BJ (cell line): ENCODE measurements around the gene LHFPL5. TPM values are rescaled to one million over a fixed set of nuclear protein-coding genes. Genes with fewer than 3 reads are reported as not detected.

Experiments used
- CTCF ChIA-PET: fragments of 350-600 bp; formaldehyde crosslinking; extraction: SDS; loops from one replicate; lab custom pipeline; 2021; ENCODE audit warnings: antibody characterized with exemption, inconsistent platforms; lab: Yijun Ruan, JAX
- POLR2A ChIA-PET: fragments of 300-600 bp; sonication (Branson Sonifier 250); formaldehyde crosslinking; extraction: SDS; loops from one replicate; lab custom pipeline; 2021; ENCODE audit warnings: antibody characterized with exemption; lab: Charles Lee
- DNase-seq: peaks from one replicate; pipeline ENCODE4 v3.0.0-alpha.2; 2011; ENCODE audit warnings: low read depth
- H3K27me3 ChIP-seq: 2 replicates; pipeline ENCODE4 v1.6.0; 2011; ENCODE audit warnings: low read length; ENCODE audit not compliant: control insufficient read depth, insufficient read depth
- H3K36me3 ChIP-seq: 2 replicates; pipeline ENCODE4 v1.5.1; 2011; ENCODE audit warnings: low read length; ENCODE audit not compliant: control insufficient read depth, insufficient read depth
- H3K4me3 ChIP-seq: 2 replicates; pipeline ENCODE4 v1.5.1; 2011; ENCODE audit warnings: low read depth, mild to moderate bottlenecking, control low read depth, low read length
- CTCF ChIP-seq: IDR thresholded peaks from 2 replicates; pipeline ENCODE4 v1.5.1; 2011; ENCODE audit warnings: low read depth, mild to moderate bottlenecking, control low read depth, inconsistent platforms, low read length, moderate library complexity; ENCODE audit not compliant: insufficient read depth
- polyA plus RNA-seq: library from polyadenylated mRNA; depleted of rRNA; stranded (reverse); fragments of >200 nt; gene quantifications from 2 replicates; pipeline ENCODE4 v1.2.3, GENCODE V29; 2011

Gene LHFPL5
- polyA plus RNA-seq, 1 experiment, result not detected

DNA sequence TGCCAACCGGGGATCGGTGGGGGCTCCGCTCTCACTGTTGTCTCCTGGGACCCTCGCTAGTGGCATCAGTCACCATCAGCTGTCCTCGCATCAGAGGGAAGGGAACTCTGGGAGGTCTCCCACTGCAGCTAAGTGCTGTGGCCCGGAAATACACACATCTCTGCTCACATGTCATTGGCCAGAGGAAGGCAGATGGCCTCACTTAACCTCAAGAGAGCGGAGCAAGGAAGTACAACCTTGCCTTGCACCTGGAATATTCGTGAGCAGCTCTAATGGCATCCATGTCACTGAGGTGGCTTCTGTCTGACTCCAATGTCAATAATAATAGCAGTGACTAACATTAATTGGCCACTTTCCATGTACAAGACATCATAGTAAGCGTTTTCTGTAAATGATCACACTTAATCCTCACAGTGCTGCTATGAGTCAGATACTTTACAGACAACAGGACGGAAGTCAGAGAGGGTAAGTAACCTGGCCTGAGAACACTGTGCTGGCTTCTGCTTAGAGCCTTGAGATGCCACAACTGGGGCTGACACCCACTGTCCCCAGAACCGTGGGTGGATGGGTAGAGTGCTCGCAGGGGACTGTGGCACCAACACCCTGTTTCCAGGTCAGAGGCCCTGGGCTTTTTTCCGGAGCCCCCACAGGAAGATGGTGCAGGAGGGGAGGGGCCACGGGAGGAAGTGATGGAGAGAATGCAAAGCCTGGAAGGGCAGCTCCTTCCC is 6.0 kb downstream of the LHFPL5 start:
- Histone ChIP-seq H3K27me3 (no peaks in the 10 kb centered on the region), H3K4me3 (no peak overlapping the region), H3K36me3 (no peaks in the 10 kb centered on the region)
- no peak for DNase-seq
- POLR2A ChIA-PET, result no interaction called here
- CTCF ChIA-PET, result interaction anchor here (0.8 kb wide), 1 partner anchor 284 kb away, joined by 4 read pairs; no protein-coding TSS in a partner anchor
- no peak for TF ChIP-seq CTCF

- Histone ChIP-seq H3K36me3 (no peaks in the 10 kb centered on the region), H3K27me3 (no peaks in the 10 kb centered on the region), H3K4me3 (no peak overlapping the region)
- DNase-seq, result no peak
- no peak for TF ChIP-seq CTCF
- CTCF ChIA-PET, result interaction anchor here (0.8 kb wide), 1 partner anchor 284 kb away, joined by 4 read pairs; no protein-coding TSS in a partner anchor
- POLR2A ChIA-PET, result no interaction called here
Measured at GRCh38 chr6:35811699-35811995, 6.5 kb downstream of the LHFPL5 start.

GRCh38 chr6:35817515-35817914 is 12.4 kb downstream of the LHFPL5 start:
- no peaks in the 10 kb centered on the region for H3K36me3 ChIP-seq
- TF ChIP-seq CTCF, result no peak
- no peaks in the 10 kb centered on the region for H3K27me3 ChIP-seq
- H3K4me3 ChIP-seq, result no peak overlapping the region
- POLR2A ChIA-PET, result no interaction called here
- CTCF ChIA-PET, result interaction anchor here (1.0 kb wide), 1 partner anchor 11 kb away, joined by 3 read pairs; no protein-coding TSS in a partner anchor
- DNase-seq, result no peak

DNA sequence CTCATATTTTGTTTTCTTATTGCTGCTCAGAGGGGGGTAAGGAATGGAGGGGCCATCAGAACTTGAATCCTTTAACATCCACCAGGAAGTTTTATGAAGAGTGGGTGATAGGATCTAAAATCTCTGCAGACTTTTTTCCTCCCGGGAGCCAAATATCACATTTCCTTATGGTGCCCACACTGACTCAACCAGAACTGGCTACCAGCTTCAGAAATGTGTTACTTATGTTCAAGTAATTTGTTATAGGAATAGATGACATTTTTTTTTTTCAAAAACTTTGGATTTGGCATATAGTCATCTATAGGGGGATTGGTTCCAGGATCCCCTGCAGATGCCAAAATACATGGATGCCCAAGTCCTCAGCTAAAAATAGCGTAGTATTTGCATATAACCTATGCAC is 18.4 kb downstream of the LHFPL5 start:
- no peak for TF ChIP-seq CTCF
- no peaks in the 10 kb centered on the region for H3K36me3 ChIP-seq
- ChIA-PET POLR2A (no interaction called here), CTCF (interaction anchor here (0.6 kb wide), 1 partner anchor 18 kb away, joined by 5 read pairs; no protein-coding TSS in a partner anchor)
- no peak overlapping the region for H3K4me3 ChIP-seq
- DNase-seq, result no peak
- no peaks in the 10 kb centered on the region for H3K27me3 ChIP-seq

- no peak for DNase-seq
- H3K4me3 ChIP-seq, result no peak overlapping the region
- no peaks in the 10 kb centered on the region for H3K36me3 ChIP-seq
- POLR2A ChIA-PET, result no interaction called here
- CTCF ChIA-PET, result no interaction called here
- no peaks in the 10 kb centered on the region for H3K27me3 ChIP-seq
- TF ChIP-seq CTCF, result no peak
Measured at GRCh38 chr6:35824552-35825192, 19.5 kb downstream of the LHFPL5 start.
